Keratinocyte (primary cell): ENCODE measurements around the gene BAZ1B. TPM values are rescaled to one million over a fixed set of nuclear protein-coding genes. Genes with fewer than 3 reads are reported as not detected.

Experiments
- DNase-seq: peaks from one replicate; pipeline ENCODE4 v3.0.0-alpha.2; 2011; ENCODE audit warnings: low read depth, missing footprints, low spot score
- FAIRE-seq: peaks from 2 replicates; lab custom pipeline; 2011; peaks lifted over from hg19 to GRCh38; lab: Jason Lieb, UNC
- H2AFZ ChIP-seq: 2 replicates; pipeline ENCODE4 v1.6.0; 2012; ENCODE audit warnings: low read length, control low read depth, inconsistent platforms; ENCODE audit not compliant: control insufficient read depth
- H3K27ac ChIP-seq: 2 replicates; pipeline ENCODE4 v1.5.1; 2011; ENCODE audit warnings: low read length; ENCODE audit not compliant: control insufficient read depth, insufficient read depth
- H3K27me3 ChIP-seq: 3 replicates; pipeline ENCODE4 v1.6.0; 2011; ENCODE audit warnings: low read length; ENCODE audit not compliant: control insufficient read depth, insufficient read depth; ENCODE audit errors: extremely low read depth
- H3K36me3 ChIP-seq, 2 experiments: 2 replicates in 1 of 2; 3 replicates in 1 of 2; pipeline ENCODE4 v1.5.1; 2011; ENCODE audit warnings: low read length in 2 of 2, mild to moderate bottlenecking in 1 of 2; ENCODE audit not compliant: control insufficient read depth in 2 of 2, insufficient read depth in 2 of 2; ENCODE audit errors: extremely low read depth in 1 of 2
- H3K4me1 ChIP-seq: 3 replicates; pipeline ENCODE4 v1.5.1; 2011; ENCODE audit warnings: low read length; ENCODE audit not compliant: control insufficient read depth, insufficient read depth; ENCODE audit errors: extremely low read depth
- H3K4me2 ChIP-seq: 3 replicates; pipeline ENCODE4 v1.6.0; 2011; ENCODE audit warnings: low read depth, low read length; ENCODE audit not compliant: control insufficient read depth, insufficient read depth; ENCODE audit errors: extremely low read depth
- H3K4me3 ChIP-seq, 3 experiments: fragments of 200-600 bp in 1 of 3; sonication (generic) in 1 of 3; 2 replicates in 2 of 3; 3 replicates in 1 of 3; pipeline ENCODE4 v1.5.1; 2011 to 2016; ENCODE audit warnings: low read length in 3 of 3, mild to moderate bottlenecking in 3 of 3, control low read depth in 2 of 3, inconsistent platforms in 1 of 3, low read depth in 1 of 3, mixed read lengths in 1 of 3, mixed run types in 1 of 3, moderate library complexity in 1 of 3; ENCODE audit not compliant: control insufficient read depth in 2 of 3, insufficient read depth in 2 of 3; ENCODE audit errors: extremely low read depth in 1 of 3
- H3K79me2 ChIP-seq: 2 replicates; pipeline ENCODE4 v1.6.0; 2012; ENCODE audit warnings: low read length; ENCODE audit not compliant: control insufficient read depth, insufficient read depth
- H3K9ac ChIP-seq: 3 replicates; pipeline ENCODE4 v1.6.0; 2011; ENCODE audit warnings: low read length; ENCODE audit not compliant: control insufficient read depth, insufficient read depth; ENCODE audit errors: extremely low read depth
- H3K9me1 ChIP-seq: 3 replicates; pipeline ENCODE4 v1.6.0; 2011; ENCODE audit warnings: low read length; ENCODE audit not compliant: control insufficient read depth, insufficient read depth; ENCODE audit errors: extremely low read depth
- H3K9me3 ChIP-seq: 2 replicates; pipeline ENCODE4 v1.5.1; 2012; ENCODE audit warnings: low read depth, low read length; ENCODE audit not compliant: control insufficient read depth
- H4K20me1 ChIP-seq: 3 replicates; pipeline ENCODE4 v1.6.0; 2011; ENCODE audit warnings: low read length; ENCODE audit not compliant: control insufficient read depth, insufficient read depth; ENCODE audit errors: extremely low read depth
- CTCF ChIP-seq, 3 experiments: IDR thresholded peaks in 1 of 3; conservative IDR thresholded peaks in 1 of 3; optimal IDR thresholded peaks in 1 of 3; 2 replicates in 2 of 3; 3 replicates in 1 of 3; pipeline versions ENCODE3 to v1.5.1; 2011; ENCODE audit warnings: low read length in 3 of 3, mild to moderate bottlenecking in 3 of 3, moderate library complexity in 2 of 3, control low read depth in 1 of 3, inconsistent platforms in 1 of 3; ENCODE audit not compliant: insufficient read depth in 2 of 3; ENCODE audit errors: extremely low read depth in 1 of 3
- EZH2 ChIP-seq: IDR thresholded peaks from one replicate; pipeline ENCODE4 v1.6.1; 2012; ENCODE audit warnings: inconsistent platforms, mild to moderate bottlenecking, low read length, moderate library complexity
- dilution Hi-C: fragments of 300-500 bp; cut with MboI; formaldehyde crosslinking; loops from one replicate; pipeline ENCODE4 v1.7.0; 2020; ENCODE audit warnings: low sequenced_read_pairs; ENCODE audit not compliant: extremely low pct_ligation_motif_present
- polyA plus RNA-seq, 5 experiments: library from polyadenylated mRNA; depleted of rRNA in 3 of 5; stranded (reverse) in 3 of 5; stranded (forward) in 1 of 5; unstranded in 1 of 5; fragments of >200 nt; gene quantifications; 1 replicate in 1 of 5; 2 replicates in 3 of 5; 3 replicates in 1 of 5; pipeline versions ENCODE4 v1.2.1 to v1.2.3, GENCODE V29; 2011 to 2012; ENCODE audit warnings: missing spikeins in 2 of 5, low read depth in 1 of 5, low replicate concordance in 1 of 5

Gene BAZ1B
- polyA plus RNA-seq, 1 donor (not counting 4 experiments of a cell fraction or from before 2014, with no cell fraction given), result 24.3 TPM

- Histone ChIP-seq H3K9me3 (no peaks in the 10 kb centered on the region), H3K79me2 (no peaks in the 10 kb centered on the region), H3K9me1 (no peaks in the 10 kb centered on the region), H4K20me1 (no peaks in the 10 kb centered on the region), H3K4me2 (no peak overlapping the region), H3K27me3 (no peaks in the 10 kb centered on the region), H3K27ac (no peak overlapping the region), H3K36me3 (peaks cover 33 to 36% of the 10 kb centered on the region in 2 experiments), H3K4me1 (no peaks in the 10 kb centered on the region), H3K4me3 (no peak overlapping the region), H3K9ac (no peak overlapping the region), H2AFZ (no peak overlapping the region)
- TF ChIP-seq CTCF (optimal IDR thresholded peaks at IDR 0.05 in 1 of 3, IDR thresholded peaks at IDR 0.05 in 1 of 3, conservative IDR thresholded peaks at IDR 0.05 in 1 of 3; ENCODE audit: extremely low read depth in 1 of 3, insufficient read depth in 2 of 3, low read length in 3 of 3) (no peak), EZH2 (no peak)
- dilution Hi-C loops, result no loop called here
- DNase-seq (no peak), FAIRE-seq (no peak)
These were observed 79.1 kb downstream of the BAZ1B start for GRCh38 chr7:73442903-73443500.

- no peak overlapping the region for H3K4me3 ChIP-seq
- no peak overlapping the region for H3K27ac ChIP-seq
- H2AFZ ChIP-seq, result no peak overlapping the region
- no peak overlapping the region for H3K4me2 ChIP-seq
- DNase-seq, result no peak
- H4K20me1 ChIP-seq, result no peaks in the 10 kb centered on the region
- dilution Hi-C loops, result no loop called here
- peaks cover 27 to 34% of the 10 kb centered on the region in 2 experiments for H3K36me3 ChIP-seq
- H3K9me3 ChIP-seq, result no peaks in the 10 kb centered on the region
- TF ChIP-seq CTCF (optimal IDR thresholded peaks at IDR 0.05 in 1 of 3, IDR thresholded peaks at IDR 0.05 in 1 of 3, conservative IDR thresholded peaks at IDR 0.05 in 1 of 3; ENCODE audit: extremely low read depth in 1 of 3, insufficient read depth in 2 of 3, low read length in 3 of 3), result no peak
- TF ChIP-seq EZH2, result no peak
- no peaks in the 10 kb centered on the region for H3K79me2 ChIP-seq
- H3K9me1 ChIP-seq, result no peaks in the 10 kb centered on the region
- no peak for FAIRE-seq
- H3K9ac ChIP-seq, result no peak overlapping the region
- H3K27me3 ChIP-seq, result no peaks in the 10 kb centered on the region
- H3K4me1 ChIP-seq, result no peaks in the 10 kb centered on the region
These were observed 79.7 kb downstream of the BAZ1B start for GRCh38 chr7:73442222-73442902.
